Ishikawa (cell line): Measurements from ENCODE around the gene TMEFF2.

ENCODE experiments used
- CEBPB ChIP-seq: IDR thresholded peaks from 2 replicates; pipeline ENCODE4 v1.6.1; 2012
- CREB1 ChIP-seq: IDR thresholded peaks from 2 replicates; pipeline ENCODE4 v1.6.1; 2012; ENCODE audit warnings: low read depth
- EGR1 ChIP-seq: IDR thresholded peaks from 2 replicates; pipeline ENCODE4 v1.6.1; 2012
- EP300 ChIP-seq: IDR thresholded peaks from 2 replicates; pipeline ENCODE4 v1.6.1; 2012; ENCODE audit warnings: borderline replicate concordance
- FOXM1 ChIP-seq: IDR thresholded peaks from 2 replicates; pipeline ENCODE4 v1.6.1; 2012; ENCODE audit warnings: low read depth, borderline replicate concordance
- MAX ChIP-seq: IDR thresholded peaks from 2 replicates; pipeline ENCODE4 v1.6.1; 2012
- NFIC ChIP-seq: IDR thresholded peaks from 2 replicates; pipeline ENCODE4 v1.6.1; 2012
- RAD21 ChIP-seq: IDR thresholded peaks from 2 replicates; pipeline ENCODE4 v1.6.1; 2012; ENCODE audit warnings: low read depth
- REST ChIP-seq: IDR thresholded peaks from 2 replicates; pipeline ENCODE4 v1.6.1; 2012; ENCODE audit warnings: low read depth, mild to moderate bottlenecking
- TAF1 ChIP-seq: IDR thresholded peaks from 2 replicates; pipeline ENCODE4 v1.6.1; 2012; ENCODE audit warnings: low read depth, mild to moderate bottlenecking
- TCF12 ChIP-seq: IDR thresholded peaks from 2 replicates; pipeline ENCODE4 v1.6.1; 2012; ENCODE audit warnings: low read depth
- TEAD4 ChIP-seq: IDR thresholded peaks from 2 replicates; pipeline ENCODE4 v1.6.1; 2012
- USF1 ChIP-seq: IDR thresholded peaks from 2 replicates; pipeline ENCODE4 v1.6.1; 2012
- YY1 ChIP-seq: IDR thresholded peaks from 2 replicates; pipeline ENCODE4 v1.6.1; 2012; ENCODE audit warnings: low read depth
- ZBTB7A ChIP-seq: IDR thresholded peaks from 2 replicates; pipeline ENCODE4 v1.6.1; 2012; ENCODE audit warnings: low read depth

TMEFF2 gene

GRCh38 chr2:192053921-192054320, 140.8 kb downstream of the TMEFF2 start:
- TF ChIP-seq EP300 (no peak), TAF1 (no peak), RAD21 (no peak), ZBTB7A (no peak), MAX (no peak)

- TF ChIP-seq FOXM1 (no peak), CREB1 (no peak), TEAD4 (no peak), TCF12 (no peak), REST (no peak), TAF1 (no peak), EP300 (no peak), ZBTB7A (no peak), USF1 (no peak), CEBPB (no peak), MAX (no peak), NFIC (no peak), RAD21 (no peak), EGR1 (no peak), YY1 (no peak)
Observed at GRCh38 chr2:192051533-192051932, 143.2 kb downstream of the TMEFF2 start.

GRCh38 chr2:192049362-192049761, 145.4 kb downstream of the TMEFF2 start:
- TF ChIP-seq USF1 (no peak), NFIC (no peak), YY1 (no peak), EGR1 (no peak), RAD21 (no peak), FOXM1 (no peak), TEAD4 (no peak), CREB1 (no peak), REST (no peak), CEBPB (no peak), ZBTB7A (no peak), EP300 (no peak), MAX (no peak), TAF1 (no peak), TCF12 (no peak)

GRCh38 chr2:192047315-192048107, 147.2 kb downstream of the TMEFF2 start:
- no peak for TF ChIP-seq TEAD4
- TF ChIP-seq EP300: no peak
- no peak for TF ChIP-seq FOXM1
- no peak for TF ChIP-seq NFIC
- no peak for TF ChIP-seq MAX
- no peak for TF ChIP-seq TAF1
- no peak for TF ChIP-seq EGR1
- no peak for TF ChIP-seq USF1
- TF ChIP-seq YY1: no peak
- no peak for TF ChIP-seq CREB1
- TF ChIP-seq TCF12: no peak
- TF ChIP-seq RAD21: no peak
- no peak for TF ChIP-seq ZBTB7A
- no peak for TF ChIP-seq REST
- no peak for TF ChIP-seq CEBPB
